ENCODE measurements around the gene TMEM184B. TPM values are rescaled to one million over a fixed set of nuclear protein-coding genes. Genes with fewer than 3 reads are reported as not detected.
A peak's percentile ranks its signal among the peaks of the same experiment; 100 is the strongest.
"Not testable (repeated sequence)": the region's sequence is repeated elsewhere in the genome, so short reads cannot be mapped to it uniquely, and the experiment has no call there.

Gene TMEM184B
- total and polyA plus RNA-seq, 9 donors = 19.9 to 78.6 (median 65.8) TPM

GRCh38 chr22:38240734-38241252 lies 32.0 kb downstream of the TMEM184B start:
- H3K4me1 ChIP-seq (ENCODE audit: control insufficient read depth, insufficient read depth, low read length) = peaks cover 59% of the 10 kb centered on the region
- peak; percentile 90 for DNase-seq
- H3K27ac ChIP-seq (ENCODE audit: low read length) = peak overlapping the region; percentile 90

GRCh38 chr22:38239101-38239761 lies 33.6 kb downstream of the TMEM184B start:
- no peaks in the 10 kb centered on the region for H3K9me3 ChIP-seq (replicated peaks; ENCODE audit: control insufficient read depth, low read depth, low read length)
- peak; percentile 80 for DNase-seq
- H3K36me3 ChIP-seq (ENCODE audit: control insufficient read depth, insufficient read depth, low read length) = peaks cover 43% of the 10 kb centered on the region
- no peak overlapping the region for H3K4me3 ChIP-seq (ENCODE audit: low read length)
- peak overlapping the region; percentile 90 for H3K27ac ChIP-seq (ENCODE audit: low read length)
- 55% methylated on average over 6 of the region's 14 CpGs for WGBS (ENCODE audit: insufficient coverage)
- peaks cover 57% of the 10 kb centered on the region for H3K4me1 ChIP-seq (ENCODE audit: control insufficient read depth, insufficient read depth, low read length)
- H3K27me3 ChIP-seq (ENCODE audit: control insufficient read depth, insufficient read depth, low read length) = no peaks in the 10 kb centered on the region

More at GRCh38 chr22:38240734-38241252, 32.0 kb downstream of the TMEM184B start:
- Histone ChIP-seq H3K9me3 (replicated peaks; ENCODE audit: control insufficient read depth, low read depth, low read length) (no peaks in the 10 kb centered on the region), H3K27me3 (ENCODE audit: control insufficient read depth, insufficient read depth, low read length) (no peaks in the 10 kb centered on the region), H3K36me3 (ENCODE audit: control insufficient read depth, insufficient read depth, low read length) (peaks cover 43% of the 10 kb centered on the region), H3K4me3 (ENCODE audit: low read length) (no peak overlapping the region)
- WGBS (ENCODE audit: insufficient coverage) = 30% methylated on average over 6 of the region's 6 CpGs

DNA sequence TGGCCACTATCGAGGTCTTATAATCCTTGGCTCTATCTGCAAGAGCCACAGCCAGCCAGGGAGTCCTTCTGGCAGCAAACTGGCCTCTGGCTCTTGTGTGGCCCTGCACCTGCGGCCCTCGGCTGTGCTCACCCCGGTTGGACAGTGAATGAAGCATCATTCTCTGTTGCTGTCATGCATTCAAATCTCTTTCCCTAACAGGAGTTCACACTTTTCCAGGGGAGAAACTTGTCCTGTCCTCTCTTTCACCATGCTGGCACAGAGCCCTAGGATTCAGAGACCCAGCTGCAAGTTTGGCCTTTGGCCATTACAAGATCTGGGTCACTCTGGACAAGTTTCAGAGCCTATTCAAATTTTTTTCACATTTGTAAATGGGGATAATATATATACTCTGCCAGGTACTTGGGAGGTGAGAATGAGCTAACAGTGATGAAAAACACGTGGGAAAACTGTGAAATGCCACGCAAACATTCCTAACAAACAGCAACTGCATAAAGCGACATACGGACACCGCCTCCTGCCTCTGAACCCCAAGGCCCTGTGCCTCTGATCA lies 34.2 kb downstream of the TMEM184B start:
- Histone ChIP-seq H3K4me1 (ENCODE audit: control insufficient read depth, insufficient read depth, low read length) (peaks cover 50% of the 10 kb centered on the region), H3K9me3 (replicated peaks; ENCODE audit: control insufficient read depth, low read depth, low read length) (no peaks in the 10 kb centered on the region), H3K27me3 (ENCODE audit: control insufficient read depth, insufficient read depth, low read length) (no peaks in the 10 kb centered on the region), H3K27ac (ENCODE audit: low read length) (peak overlapping the region; percentile 90), H3K36me3 (ENCODE audit: control insufficient read depth, insufficient read depth, low read length) (peaks cover 40% of the 10 kb centered on the region), H3K4me3 (ENCODE audit: low read length) (no peak overlapping the region)
- peak; percentile 92 for DNase-seq
- whole genome bisulfite sequencing (ENCODE audit: insufficient coverage) = 40% methylated on average over 7 of the region's 9 CpGs

GRCh38 chr22:38236786-38237185 lies 36.0 kb downstream of the TMEM184B start:
- Histone ChIP-seq H3K4me3 (ENCODE audit: low read length) (no peak overlapping the region), H3K27me3 (ENCODE audit: control insufficient read depth, insufficient read depth, low read length) (no peaks in the 10 kb centered on the region), H3K36me3 (ENCODE audit: control insufficient read depth, insufficient read depth, low read length) (peaks cover 55% of the 10 kb centered on the region), H3K27ac (ENCODE audit: low read length) (no peak overlapping the region), H3K9me3 (replicated peaks; ENCODE audit: control insufficient read depth, low read depth, low read length) (no peaks in the 10 kb centered on the region), H3K4me1 (ENCODE audit: control insufficient read depth, insufficient read depth, low read length) (peaks cover 38% of the 10 kb centered on the region)
- no peak for DNase-seq
- 79% methylated on average over 7 of the region's 8 CpGs for WGBS (ENCODE audit: insufficient coverage)

DNA sequence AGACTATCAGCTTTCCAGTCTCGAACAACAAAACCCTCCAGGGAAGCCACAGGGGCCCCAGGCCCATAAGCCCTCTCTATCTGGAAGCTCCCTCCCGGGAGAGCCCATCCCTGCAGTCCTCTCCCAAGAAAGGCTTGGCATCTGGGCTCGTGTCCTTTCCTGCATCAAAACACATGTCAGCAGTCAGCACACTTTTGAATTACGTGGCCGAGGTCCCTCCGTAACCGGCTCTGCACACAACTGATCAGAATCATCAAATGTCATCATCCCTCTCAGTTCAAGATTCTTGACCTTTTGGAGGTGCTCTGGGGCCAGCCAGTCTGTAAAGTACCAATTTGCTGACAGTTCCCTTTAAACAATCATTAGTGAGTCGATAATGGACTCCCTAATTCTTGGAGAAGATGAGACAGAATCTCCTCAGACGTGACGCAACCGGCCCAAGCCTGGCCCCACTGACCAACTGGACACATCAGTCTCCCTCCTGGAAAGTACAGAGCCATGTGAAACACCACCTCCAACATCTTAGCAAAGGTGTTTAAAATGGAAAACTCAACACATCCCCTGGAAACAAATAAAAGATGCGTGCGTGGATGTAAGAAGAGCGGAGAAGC lies 37.5 kb downstream of the TMEM184B start:
- Histone ChIP-seq H3K27me3 (ENCODE audit: control insufficient read depth, insufficient read depth, low read length) (no peaks in the 10 kb centered on the region), H3K9me3 (replicated peaks; ENCODE audit: control insufficient read depth, low read depth, low read length) (no peaks in the 10 kb centered on the region), H3K4me3 (ENCODE audit: low read length) (no peak overlapping the region), H3K36me3 (ENCODE audit: control insufficient read depth, insufficient read depth, low read length) (peaks cover 69% of the 10 kb centered on the region), H3K4me1 (ENCODE audit: control insufficient read depth, insufficient read depth, low read length) (peaks cover 36% of the 10 kb centered on the region), H3K27ac (ENCODE audit: low read length) (no peak overlapping the region)
- DNase-seq = no peak
- WGBS (ENCODE audit: insufficient coverage) = 84% methylated on average over 10 of the region's 14 CpGs

GRCh38 chr22:38233856-38234255 lies 39.0 kb downstream of the TMEM184B start:
- not testable (repeated sequence) for DNase-seq; H3K4me3 ChIP-seq (ENCODE audit: low read length); H3K27me3 ChIP-seq (ENCODE audit: control insufficient read depth, insufficient read depth, low read length); H3K9me3 ChIP-seq (replicated peaks; ENCODE audit: control insufficient read depth, low read depth, low read length); H3K27ac ChIP-seq (ENCODE audit: low read length)
- Histone ChIP-seq H3K36me3 (ENCODE audit: control insufficient read depth, insufficient read depth, low read length) (peaks cover 78% of the 10 kb centered on the region), H3K4me1 (ENCODE audit: control insufficient read depth, insufficient read depth, low read length) (peaks cover 32% of the 10 kb centered on the region)
- WGBS (ENCODE audit: insufficient coverage) = 87% methylated on average over 8 of the region's 10 CpGs

- no peaks in the 10 kb centered on the region for H3K27me3 ChIP-seq (ENCODE audit: control insufficient read depth, insufficient read depth, low read length)
- peaks cover 82% of the 10 kb centered on the region for H3K36me3 ChIP-seq (ENCODE audit: control insufficient read depth, insufficient read depth, low read length)
- H3K9me3 ChIP-seq (replicated peaks; ENCODE audit: control insufficient read depth, low read depth, low read length) = no peaks in the 10 kb centered on the region
- DNase-seq = no peak
- peaks cover 32% of the 10 kb centered on the region for H3K4me1 ChIP-seq (ENCODE audit: control insufficient read depth, insufficient read depth, low read length)
- 88% methylated on average over 3 of the region's 6 CpGs for WGBS (ENCODE audit: insufficient coverage)
- no peak overlapping the region for H3K4me3 ChIP-seq (ENCODE audit: low read length)
- H3K27ac ChIP-seq (ENCODE audit: low read length) = no peak overlapping the region
Measured at GRCh38 chr22:38233427-38233826, 39.4 kb downstream of the TMEM184B start.

GRCh38 chr22:38232196-38232595 lies 40.6 kb downstream of the TMEM184B start:
- 85% methylated on average over 5 of the region's 8 CpGs for WGBS (ENCODE audit: insufficient coverage)
- no peak overlapping the region for H3K27ac ChIP-seq (ENCODE audit: low read length)
- H3K9me3 ChIP-seq (replicated peaks; ENCODE audit: control insufficient read depth, low read depth, low read length) = no peaks in the 10 kb centered on the region
- H3K4me1 ChIP-seq (ENCODE audit: control insufficient read depth, insufficient read depth, low read length) = peaks cover 34% of the 10 kb centered on the region
- peaks cover 90% of the 10 kb centered on the region for H3K36me3 ChIP-seq (ENCODE audit: control insufficient read depth, insufficient read depth, low read length)
- H3K27me3 ChIP-seq (ENCODE audit: control insufficient read depth, insufficient read depth, low read length) = no peaks in the 10 kb centered on the region
- DNase-seq = no peak
- no peak overlapping the region for H3K4me3 ChIP-seq (ENCODE audit: low read length)

GRCh38 chr22:38230916-38231315 lies 41.9 kb downstream of the TMEM184B start:
- H3K4me3 ChIP-seq (ENCODE audit: low read length) = no peak overlapping the region
- DNase-seq = no peak
- no peak overlapping the region for H3K27ac ChIP-seq (ENCODE audit: low read length)
- no peaks in the 10 kb centered on the region for H3K27me3 ChIP-seq (ENCODE audit: control insufficient read depth, insufficient read depth, low read length)
- WGBS (ENCODE audit: insufficient coverage) = 87% methylated on average over 7 of the region's 9 CpGs
- H3K4me1 ChIP-seq (ENCODE audit: control insufficient read depth, insufficient read depth, low read length) = peaks cover 34% of the 10 kb centered on the region
- peaks cover 90% of the 10 kb centered on the region for H3K36me3 ChIP-seq (ENCODE audit: control insufficient read depth, insufficient read depth, low read length)
- H3K9me3 ChIP-seq (replicated peaks; ENCODE audit: control insufficient read depth, low read depth, low read length) = no peaks in the 10 kb centered on the region

GRCh38 chr22:38230108-38230825 lies 42.5 kb downstream of the TMEM184B start:
- Histone ChIP-seq H3K36me3 (ENCODE audit: control insufficient read depth, insufficient read depth, low read length) (peaks cover 91% of the 10 kb centered on the region), H3K4me1 (ENCODE audit: control insufficient read depth, insufficient read depth, low read length) (peaks cover 34% of the 10 kb centered on the region), H3K27me3 (ENCODE audit: control insufficient read depth, insufficient read depth, low read length) (no peaks in the 10 kb centered on the region), H3K9me3 (replicated peaks; ENCODE audit: control insufficient read depth, low read depth, low read length) (no peaks in the 10 kb centered on the region), H3K27ac (ENCODE audit: low read length) (no peak overlapping the region), H3K4me3 (ENCODE audit: low read length) (no peak overlapping the region)
- DNase-seq = peak; percentile 65
- WGBS (ENCODE audit: insufficient coverage) = 79% methylated on average over 9 of the region's 15 CpGs
